Parathyroid adenoma (tissue), 2 donors: ENCODE data around the gene SLC18B1.

Experiments
- H2AFZ ChIP-seq: fragments of 300-600 bp; sonication (generic); one replicate; pipeline ENCODE4 v1.7.0; 2017; ENCODE audit warnings: antibody characterized with exemption, mild to moderate bottlenecking
- H3K27ac ChIP-seq: fragments of 300-600 bp; sonication (generic); one replicate; pipeline ENCODE4 v1.7.0; 2017
- H3K27me3 ChIP-seq: fragments of 300-600 bp; sonication (generic); one replicate; pipeline ENCODE4 v1.7.0; 2017; ENCODE audit warnings: low read length; ENCODE audit not compliant: control insufficient read depth, insufficient read depth
- H3K36me3 ChIP-seq: fragments of 300-600 bp; sonication (generic); one replicate; pipeline ENCODE4 v1.7.0; 2017; ENCODE audit warnings: low read length; ENCODE audit not compliant: control insufficient read depth, insufficient read depth
- H3K4me1 ChIP-seq: fragments of 300-600 bp; sonication (generic); one replicate; pipeline ENCODE4 v1.7.0; 2017; ENCODE audit warnings: control low read depth
- H3K4me2 ChIP-seq: fragments of 300-600 bp; sonication (generic); one replicate; pipeline ENCODE4 v1.7.0; 2017; ENCODE audit warnings: low read length
- H3K4me3 ChIP-seq: fragments of 300-600 bp; sonication (generic); one replicate; pipeline ENCODE4 v1.7.0; 2017; ENCODE audit warnings: low read depth, low read length
- H3K79me2 ChIP-seq: fragments of 300-600 bp; sonication (generic); one replicate; pipeline ENCODE4 v1.7.0; 2017; ENCODE audit warnings: control low read depth
- H3K9ac ChIP-seq: fragments of 300-600 bp; sonication (generic); one replicate; pipeline ENCODE4 v1.7.0; 2017; ENCODE audit warnings: mild to moderate bottlenecking
- H3K9me3 ChIP-seq: fragments of 300-600 bp; sonication (generic); one replicate; pipeline ENCODE4 v1.7.0; 2017; ENCODE audit warnings: low read length; ENCODE audit not compliant: control insufficient read depth
- CTCF ChIP-seq: fragments of 300-600 bp; sonication (generic); IDR thresholded peaks from one replicate; pipeline ENCODE4 v1.7.0; 2017; ENCODE audit warnings: antibody characterized with exemption, mild to moderate bottlenecking
- donor health status: primary hyperparathyroidism.

The SLC18B1 gene

GRCh38 chr6:132749111-132749510 is 49.3 kb downstream of the SLC18B1 start:
- Histone ChIP-seq H3K9ac (no peak overlapping the region), H3K4me3 (no peak overlapping the region), H3K36me3 (no peaks in the 10 kb centered on the region), H3K27me3 (no peaks in the 10 kb centered on the region), H3K9me3 (no peaks in the 10 kb centered on the region), H3K79me2 (no peaks in the 10 kb centered on the region), H2AFZ (no peak overlapping the region), H3K4me2 (no peak overlapping the region), H3K4me1 (no peaks in the 10 kb centered on the region), H3K27ac (no peak overlapping the region)
- TF ChIP-seq CTCF: no peak

GRCh38 chr6:132748446-132748845 is 50.0 kb downstream of the SLC18B1 start:
- Histone ChIP-seq H3K36me3 (no peaks in the 10 kb centered on the region), H3K79me2 (no peaks in the 10 kb centered on the region), H3K27ac (no peak overlapping the region), H3K4me3 (no peak overlapping the region), H3K27me3 (no peaks in the 10 kb centered on the region), H3K4me1 (no peaks in the 10 kb centered on the region), H3K9me3 (no peaks in the 10 kb centered on the region), H3K9ac (no peak overlapping the region), H3K4me2 (no peak overlapping the region), H2AFZ (no peak overlapping the region)
- no peak for TF ChIP-seq CTCF

GRCh38 chr6:132746048-132746447 is 52.4 kb downstream of the SLC18B1 start:
- H3K9ac ChIP-seq: no peak overlapping the region
- H3K36me3 ChIP-seq: no peaks in the 10 kb centered on the region
- no peaks in the 10 kb centered on the region for H3K9me3 ChIP-seq
- H3K27me3 ChIP-seq: no peaks in the 10 kb centered on the region
- H3K79me2 ChIP-seq: no peaks in the 10 kb centered on the region
- TF ChIP-seq CTCF: no peak
- no peak overlapping the region for H3K4me2 ChIP-seq
- no peak overlapping the region for H3K27ac ChIP-seq
- H2AFZ ChIP-seq: no peak overlapping the region
- no peaks in the 10 kb centered on the region for H3K4me1 ChIP-seq
- H3K4me3 ChIP-seq: no peak overlapping the region

GRCh38 chr6:132742495-132742894 is 55.9 kb downstream of the SLC18B1 start:
- no peaks in the 10 kb centered on the region for H3K27me3 ChIP-seq
- H3K9ac ChIP-seq: no peak overlapping the region
- no peak overlapping the region for H3K27ac ChIP-seq
- no peaks in the 10 kb centered on the region for H3K79me2 ChIP-seq
- H2AFZ ChIP-seq: no peak overlapping the region
- H3K36me3 ChIP-seq: no peaks in the 10 kb centered on the region
- no peaks in the 10 kb centered on the region for H3K4me1 ChIP-seq
- H3K4me3 ChIP-seq: no peak overlapping the region
- TF ChIP-seq CTCF: no peak
- no peaks in the 10 kb centered on the region for H3K9me3 ChIP-seq
- no peak overlapping the region for H3K4me2 ChIP-seq

- H3K9me3 ChIP-seq: no peaks in the 10 kb centered on the region
- H2AFZ ChIP-seq: no peak overlapping the region
- H3K27ac ChIP-seq: no peak overlapping the region
- H3K4me3 ChIP-seq: no peak overlapping the region
- no peaks in the 10 kb centered on the region for H3K36me3 ChIP-seq
- no peaks in the 10 kb centered on the region for H3K79me2 ChIP-seq
- H3K4me1 ChIP-seq: no peaks in the 10 kb centered on the region
- no peak for TF ChIP-seq CTCF
- no peaks in the 10 kb centered on the region for H3K27me3 ChIP-seq
- no peak overlapping the region for H3K9ac ChIP-seq
- no peak overlapping the region for H3K4me2 ChIP-seq
Observed at GRCh38 chr6:132741281-132741680, 57.2 kb downstream of the SLC18B1 start.
